HepG2 (cell line): ENCODE measurements around the gene JMJD8. TPM values are rescaled to one million over a fixed set of nuclear protein-coding genes. Genes with fewer than 3 reads are reported as not detected.
A peak's percentile ranks its signal among the peaks of the same experiment; 100 is the strongest.

Experiments
- BHLHE40 ChIP-seq: IDR thresholded peaks from 2 replicates; pipeline ENCODE4 v1.6.1; 2011; ENCODE audit warnings: low read length, improper control_type of control experiment
- CBX1 ChIP-seq: IDR thresholded peaks from one replicate; pipeline ENCODE4 v1.6.1; 2016; ENCODE audit warnings: antibody characterized with exemption, low read depth
- HOXD1 ChIP-seq: sonication (generic); formaldehyde crosslinking; IDR thresholded peaks from 2 replicates; pipeline ENCODE4 v1.5.0; 2020; ENCODE audit warnings: missing genetic modification reagents
- PLRG1 ChIP-seq: fragments of 450-650 bp; conservative IDR thresholded peaks from 2 replicates; pipeline ENCODE4 v1.6.1; 2016
- TOPORS ChIP-seq: sonication (generic); formaldehyde crosslinking; IDR thresholded peaks from 2 replicates; pipeline ENCODE4 v1.8.0; 2023; ENCODE audit warnings: mild to moderate bottlenecking, missing genetic modification reagents
- YEATS2 ChIP-seq: sonication (generic); formaldehyde crosslinking; IDR thresholded peaks from 2 replicates; pipeline ENCODE4 v1.4.0; 2020; ENCODE audit warnings: missing genetic modification reagents, borderline replicate concordance
- ZNF33B ChIP-seq: sonication (generic); formaldehyde crosslinking; IDR thresholded peaks from 2 replicates; pipeline ENCODE4 v1.5.1; 2020; ENCODE audit warnings: mild to moderate bottlenecking, missing genetic modification reagents
- ZNF557 ChIP-seq: sonication (generic); formaldehyde crosslinking; IDR thresholded peaks from 2 replicates; pipeline ENCODE4 v1.4.0; 2020; ENCODE audit warnings: missing genetic modification reagents
- ZSCAN21 ChIP-seq: sonication (generic); formaldehyde crosslinking; IDR thresholded peaks from 2 replicates; pipeline ENCODE4 v1.8.0; 2022; ENCODE audit warnings: mild to moderate bottlenecking, missing genetic modification reagents, moderate library complexity, borderline replicate concordance
- polyA plus RNA-seq, 8 experiments: library from polyadenylated mRNA; depleted of rRNA in 3 of 8; stranded (reverse) in 7 of 8; unstranded in 1 of 8; fragments of >200 nt; fragmentation: Illumina TruSeq in 4 of 8; extraction: Trizol in 4 of 8; gene quantifications; 2 replicates each; pipeline versions ENCODE4 v1.2.1 to v1.2.3, GENCODE V29; 2011 to 2016; ENCODE audit warnings: low read depth in 4 of 8, missing spikeins in 1 of 8, mixed read lengths in 1 of 8; ENCODE audit not compliant: insufficient read depth in 1 of 8
- total RNA-seq, 5 experiments: library from RNA; depleted of rRNA; stranded (reverse); fragments of >200 nt; fragmentation: Illumina TruSeq; extraction: Trizol; gene quantifications; 2 replicates each; pipeline ENCODE4 v1.2.3, GENCODE V29; 2016; ENCODE audit warnings: low read depth in 1 of 5
- TF ChIP-seq, protein P1 (sequence below): sonication (generic); formaldehyde crosslinking; IDR thresholded peaks from 2 replicates; pipeline ENCODE4 v1.5.0; 2020; ENCODE audit warnings: mild to moderate bottlenecking, missing genetic modification reagents
- TF ChIP-seq, protein P2 (sequence below): sonication (generic); formaldehyde crosslinking; IDR thresholded peaks from 2 replicates; pipeline ENCODE4 v1.4.0; 2020; ENCODE audit warnings: mild to moderate bottlenecking, low read depth, missing genetic modification reagents
- TF ChIP-seq, protein P3 (sequence below): sonication (generic); formaldehyde crosslinking; IDR thresholded peaks from 2 replicates; pipeline ENCODE4 v1.8.0; 2022; ENCODE audit warnings: missing genetic modification reagents, low read depth, mild to moderate bottlenecking, borderline replicate concordance
- TF ChIP-seq, protein P4 (sequence below): sonication (generic); formaldehyde crosslinking; conservative IDR thresholded peaks from 2 replicates; pipeline ENCODE4 v1.4.0; 2020; ENCODE audit warnings: missing genetic modification reagents
- TF ChIP-seq, protein P5 (sequence below): sonication (generic); formaldehyde crosslinking; IDR thresholded peaks from 2 replicates; pipeline ENCODE4 v1.5.0; 2020; ENCODE audit warnings: mild to moderate bottlenecking, missing genetic modification reagents, borderline replicate concordance
- TF ChIP-seq, protein P6 (sequence below): sonication (generic); formaldehyde crosslinking; IDR thresholded peaks from 2 replicates; pipeline ENCODE4 v1.4.0; 2020; ENCODE audit warnings: missing genetic modification reagents; ENCODE audit errors: not compliant biosample characterization

The JMJD8 gene
- total and polyA plus RNA-seq, 2 of the 13 experiments (the other 11 are each of a cell fraction or from before 2014, with no cell fraction given): 2.6 to 11.8 TPM

DNA sequence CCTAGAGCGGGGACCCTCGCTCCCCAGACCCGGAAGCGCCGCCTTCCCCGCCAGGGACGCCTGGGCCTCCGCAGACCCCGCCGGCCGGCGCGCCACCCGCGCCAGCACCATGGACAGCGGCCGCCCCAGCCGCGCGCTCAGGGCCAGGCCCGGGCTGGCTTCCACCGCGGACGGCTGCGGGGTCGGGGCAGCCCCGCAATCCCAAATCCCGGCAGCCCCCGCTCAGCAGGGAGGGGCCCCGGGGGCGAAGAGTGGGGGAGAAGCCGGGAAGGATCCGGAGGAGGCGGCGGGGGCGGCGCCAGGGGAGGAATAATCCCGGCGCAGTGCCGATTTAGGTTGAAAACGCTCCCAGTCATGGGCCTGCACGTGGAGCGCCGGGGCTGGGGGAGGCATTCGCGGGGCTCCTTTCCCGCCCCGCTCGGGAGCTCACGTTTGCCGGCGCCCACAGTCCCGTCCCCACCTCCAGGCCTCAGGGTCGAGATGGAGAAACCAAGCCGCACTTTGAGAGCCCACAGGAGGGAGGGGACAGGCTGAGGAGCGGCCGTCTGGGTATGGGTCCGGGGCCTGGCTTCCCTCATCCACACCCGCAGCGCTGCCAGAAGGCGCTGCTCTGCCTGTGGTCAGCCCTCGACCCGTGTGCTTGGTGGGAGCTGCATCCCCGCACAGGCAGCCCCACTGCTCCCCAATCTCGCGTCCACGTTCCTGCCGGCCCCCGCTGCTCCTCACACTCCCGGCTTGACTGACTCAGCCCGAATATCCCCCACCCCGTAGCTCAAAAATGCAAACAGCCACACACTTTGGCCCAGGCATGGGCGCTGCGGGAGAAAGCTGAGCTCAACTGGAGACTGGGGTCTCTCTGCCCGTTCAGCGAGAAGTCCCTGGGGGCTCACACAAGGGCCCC, 16.8 kb upstream of the JMJD8 start (continued):
- TF ChIP-seq, protein P1, sequence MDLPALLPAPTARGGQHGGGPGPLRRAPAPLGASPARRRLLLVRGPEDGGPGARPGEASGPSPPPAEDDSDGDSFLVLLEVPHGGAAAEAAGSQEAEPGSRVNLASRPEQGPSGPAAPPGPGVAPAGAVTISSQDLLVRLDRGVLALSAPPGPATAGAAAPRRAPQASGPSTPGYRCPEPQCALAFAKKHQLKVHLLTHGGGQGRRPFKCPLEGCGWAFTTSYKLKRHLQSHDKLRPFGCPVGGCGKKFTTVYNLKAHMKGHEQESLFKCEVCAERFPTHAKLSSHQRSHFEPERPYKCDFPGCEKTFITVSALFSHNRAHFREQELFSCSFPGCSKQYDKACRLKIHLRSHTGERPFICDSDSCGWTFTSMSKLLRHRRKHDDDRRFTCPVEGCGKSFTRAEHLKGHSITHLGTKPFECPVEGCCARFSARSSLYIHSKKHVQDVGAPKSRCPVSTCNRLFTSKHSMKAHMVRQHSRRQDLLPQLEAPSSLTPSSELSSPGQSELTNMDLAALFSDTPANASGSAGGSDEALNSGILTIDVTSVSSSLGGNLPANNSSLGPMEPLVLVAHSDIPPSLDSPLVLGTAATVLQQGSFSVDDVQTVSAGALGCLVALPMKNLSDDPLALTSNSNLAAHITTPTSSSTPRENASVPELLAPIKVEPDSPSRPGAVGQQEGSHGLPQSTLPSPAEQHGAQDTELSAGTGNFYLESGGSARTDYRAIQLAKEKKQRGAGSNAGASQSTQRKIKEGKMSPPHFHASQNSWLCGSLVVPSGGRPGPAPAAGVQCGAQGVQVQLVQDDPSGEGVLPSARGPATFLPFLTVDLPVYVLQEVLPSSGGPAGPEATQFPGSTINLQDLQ (CRISPR knock-in tag): no peak
- TF ChIP-seq HOXD1 (CRISPR knock-in tag) (0 out of 2 replicates have a peak, but pooled peaks have one; percentile 66), CBX1 (no peak), BHLHE40 (no peak), ZSCAN21 (CRISPR knock-in tag) (peak; percentile 80), ZNF33B (CRISPR knock-in tag) (peak; percentile 67; the same call in 1 of the 2 replicates), PLRG1 (no peak), TOPORS (CRISPR knock-in tag) (0 out of 2 replicates have a peak, but pooled peaks have one; percentile 64), ZNF557 (CRISPR knock-in tag) (no peak), YEATS2 (no peak)
- TF ChIP-seq, protein P2, sequence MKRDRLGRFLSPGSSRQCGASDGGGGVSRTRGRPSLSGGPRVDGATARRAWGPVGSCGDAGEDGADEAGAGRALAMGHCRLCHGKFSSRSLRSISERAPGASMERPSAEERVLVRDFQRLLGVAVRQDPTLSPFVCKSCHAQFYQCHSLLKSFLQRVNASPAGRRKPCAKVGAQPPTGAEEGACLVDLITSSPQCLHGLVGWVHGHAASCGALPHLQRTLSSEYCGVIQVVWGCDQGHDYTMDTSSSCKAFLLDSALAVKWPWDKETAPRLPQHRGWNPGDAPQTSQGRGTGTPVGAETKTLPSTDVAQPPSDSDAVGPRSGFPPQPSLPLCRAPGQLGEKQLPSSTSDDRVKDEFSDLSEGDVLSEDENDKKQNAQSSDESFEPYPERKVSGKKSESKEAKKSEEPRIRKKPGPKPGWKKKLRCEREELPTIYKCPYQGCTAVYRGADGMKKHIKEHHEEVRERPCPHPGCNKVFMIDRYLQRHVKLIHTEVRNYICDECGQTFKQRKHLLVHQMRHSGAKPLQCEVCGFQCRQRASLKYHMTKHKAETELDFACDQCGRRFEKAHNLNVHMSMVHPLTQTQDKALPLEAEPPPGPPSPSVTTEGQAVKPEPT: peak; percentile 40; the same call in 1 of the 2 replicates
- TF ChIP-seq, protein P3, sequence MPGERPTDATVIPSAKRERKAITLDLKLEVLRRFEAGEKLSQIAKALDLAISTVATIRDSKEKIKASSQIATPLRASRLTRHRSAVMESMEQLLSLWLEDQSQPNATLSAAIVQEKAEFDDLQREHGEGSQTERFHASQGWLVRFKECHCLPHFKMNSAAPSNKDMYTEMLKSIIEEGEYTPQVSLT (CRISPR knock-in tag): no peak
- TF ChIP-seq, protein P4, sequence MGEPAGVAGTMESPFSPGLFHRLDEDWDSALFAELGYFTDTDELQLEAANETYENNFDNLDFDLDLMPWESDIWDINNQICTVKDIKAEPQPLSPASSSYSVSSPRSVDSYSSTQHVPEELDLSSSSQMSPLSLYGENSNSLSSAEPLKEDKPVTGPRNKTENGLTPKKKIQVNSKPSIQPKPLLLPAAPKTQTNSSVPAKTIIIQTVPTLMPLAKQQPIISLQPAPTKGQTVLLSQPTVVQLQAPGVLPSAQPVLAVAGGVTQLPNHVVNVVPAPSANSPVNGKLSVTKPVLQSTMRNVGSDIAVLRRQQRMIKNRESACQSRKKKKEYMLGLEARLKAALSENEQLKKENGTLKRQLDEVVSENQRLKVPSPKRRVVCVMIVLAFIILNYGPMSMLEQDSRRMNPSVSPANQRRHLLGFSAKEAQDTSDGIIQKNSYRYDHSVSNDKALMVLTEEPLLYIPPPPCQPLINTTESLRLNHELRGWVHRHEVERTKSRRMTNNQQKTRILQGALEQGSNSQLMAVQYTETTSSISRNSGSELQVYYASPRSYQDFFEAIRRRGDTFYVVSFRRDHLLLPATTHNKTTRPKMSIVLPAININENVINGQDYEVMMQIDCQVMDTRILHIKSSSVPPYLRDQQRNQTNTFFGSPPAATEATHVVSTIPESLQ (CRISPR knock-in tag): no peak
- TF ChIP-seq, protein P5, sequence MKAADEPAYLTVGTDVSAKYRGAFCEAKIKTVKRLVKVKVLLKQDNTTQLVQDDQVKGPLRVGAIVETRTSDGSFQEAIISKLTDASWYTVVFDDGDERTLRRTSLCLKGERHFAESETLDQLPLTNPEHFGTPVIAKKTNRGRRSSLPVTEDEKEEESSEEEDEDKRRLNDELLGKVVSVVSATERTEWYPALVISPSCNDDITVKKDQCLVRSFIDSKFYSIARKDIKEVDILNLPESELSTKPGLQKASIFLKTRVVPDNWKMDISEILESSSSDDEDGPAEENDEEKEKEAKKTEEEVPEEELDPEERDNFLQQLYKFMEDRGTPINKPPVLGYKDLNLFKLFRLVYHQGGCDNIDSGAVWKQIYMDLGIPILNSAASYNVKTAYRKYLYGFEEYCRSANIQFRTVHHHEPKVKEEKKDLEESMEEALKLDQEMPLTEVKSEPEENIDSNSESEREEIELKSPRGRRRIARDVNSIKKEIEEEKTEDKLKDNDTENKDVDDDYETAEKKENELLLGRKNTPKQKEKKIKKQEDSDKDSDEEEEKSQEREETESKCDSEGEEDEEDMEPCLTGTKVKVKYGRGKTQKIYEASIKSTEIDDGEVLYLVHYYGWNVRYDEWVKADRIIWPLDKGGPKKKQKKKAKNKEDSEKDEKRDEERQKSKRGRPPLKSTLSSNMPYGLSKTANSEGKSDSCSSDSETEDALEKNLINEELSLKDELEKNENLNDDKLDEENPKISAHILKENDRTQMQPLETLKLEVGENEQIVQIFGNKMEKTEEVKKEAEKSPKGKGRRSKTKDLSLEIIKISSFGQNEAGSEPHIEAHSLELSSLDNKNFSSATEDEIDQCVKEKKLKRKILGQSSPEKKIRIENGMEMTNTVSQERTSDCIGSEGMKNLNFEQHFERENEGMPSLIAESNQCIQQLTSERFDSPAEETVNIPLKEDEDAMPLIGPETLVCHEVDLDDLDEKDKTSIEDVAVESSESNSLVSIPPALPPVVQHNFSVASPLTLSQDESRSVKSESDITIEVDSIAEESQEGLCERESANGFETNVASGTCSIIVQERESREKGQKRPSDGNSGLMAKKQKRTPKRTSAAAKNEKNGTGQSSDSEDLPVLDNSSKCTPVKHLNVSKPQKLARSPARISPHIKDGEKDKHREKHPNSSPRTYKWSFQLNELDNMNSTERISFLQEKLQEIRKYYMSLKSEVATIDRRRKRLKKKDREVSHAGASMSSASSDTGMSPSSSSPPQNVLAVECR (CRISPR knock-in tag): peak; percentile 46; the same call in 1 of the 2 replicates
- TF ChIP-seq, protein P6, sequence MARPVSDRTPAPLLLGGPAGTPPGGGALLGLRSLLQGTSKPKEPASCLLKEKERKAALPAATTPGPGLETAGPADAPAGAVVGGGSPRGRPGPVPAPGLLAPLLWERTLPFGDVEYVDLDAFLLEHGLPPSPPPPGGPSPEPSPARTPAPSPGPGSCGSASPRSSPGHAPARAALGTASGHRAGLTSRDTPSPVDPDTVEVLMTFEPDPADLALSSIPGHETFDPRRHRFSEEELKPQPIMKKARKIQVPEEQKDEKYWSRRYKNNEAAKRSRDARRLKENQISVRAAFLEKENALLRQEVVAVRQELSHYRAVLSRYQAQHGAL (CRISPR knock-in tag): no peak
